Ovary (tissue), 9 donors: ENCODE measurements around the gene KCNK2. TPM values are rescaled to one million over a fixed set of nuclear protein-coding genes. Genes with fewer than 3 reads are reported as not detected.

Experiments
- DNase-seq, 5 donors: peaks; one replicate each; pipeline ENCODE4 v3.0.0-alpha.2; 2019 to 2020
- H3K27ac ChIP-seq, 2 donors: fragments of 200-600 bp; one replicate each; pipeline versions ENCODE4 v1.5.1 to v1.8.0; 2019 to 2022
- H3K27me3 ChIP-seq: fragments of 200-600 bp; one replicate; pipeline ENCODE4 v1.8.0; 2022
- H3K36me3 ChIP-seq: fragments of 200-600 bp; sonication (generic); one replicate; pipeline ENCODE4 v1.5.1; 2019
- H3K4me1 ChIP-seq: one replicate; pipeline ENCODE4 v1.8.1; 2013; ENCODE audit warnings: mild to moderate bottlenecking, moderate library complexity; ENCODE audit not compliant: insufficient read depth
- H3K4me3 ChIP-seq: fragments of 200-600 bp; sonication (generic); one replicate; pipeline ENCODE4 v1.5.1; 2017
- H3K9me3 ChIP-seq, 2 donors: fragments of 200-600 bp in 1 of 2; sonication (generic) in 1 of 2; one replicate each; pipeline versions ENCODE4 v1.5.1 to v1.8.1; 2013 to 2019; ENCODE audit warnings: mild to moderate bottlenecking in 1 of 2, moderate library complexity in 1 of 2
- EP300 ChIP-seq: sonication (generic); formaldehyde crosslinking; IDR thresholded peaks from one replicate; pipeline ENCODE4 v1.6.1; 2017; ENCODE audit warnings: antibody characterized with exemption
- POLR2A ChIP-seq: fragments of 450-650 bp; IDR thresholded peaks from one replicate; pipeline ENCODE4 v1.6.1; 2017; ENCODE audit warnings: antibody characterized with exemption, mild to moderate bottlenecking, moderate library complexity
- WGBS, 3 donors: extraction: QIAGEN DNeasy Blood & Tissue Kit in 1 of 3; methylation state at CpG; one replicate each; pipeline versions ENCODE4 v1.1.5 to v1.1.7; 2013 to 2017; 5-methylcytosine and 5-hydroxymethylcytosine counted together
- intact Hi-C, 4 donors: fragments of 100-400 bp; cut with DNase I; formaldehyde crosslinking; loops; one replicate each; pipeline versions ENCODE4 v1.11.0 to v1.15.1; 2022 to 2023
- polyA plus RNA-seq, 2 donors: library from polyadenylated mRNA; stranded (reverse); fragments of 200-250 nt in 1 of 2; fragments of 350-450 nt in 1 of 2; fragmentation: Illumina TruSeq in 1 of 2; extraction: RNeasy Lipid Tissue Mini Kit (QIAGEN cat#74804) in 1 of 2; gene quantifications; one replicate each; pipeline ENCODE4 v1.2.3, GENCODE V29; 2013 to 2014
- total RNA-seq, 7 donors: library from RNA; depleted of rRNA in 2 of 7; stranded (reverse); fragments of >200 nt in 2 of 7; fragmentation: NEBNext Ultra II Directional in 3 of 7; extraction: Animal tissue kit (Norgen Biotek cat#: 25700) in 3 of 7; gene quantifications; one replicate each; pipeline versions ENCODE4 v1.1.0 to v1.2.4, GENCODE V29; 2016 to 2023
- TF ChIP-seq, protein P1 (sequence below), 3 donors: fragments of 450-650 bp in 2 of 3; fragments of 200-600 bp in 1 of 3; IDR thresholded peaks; one replicate each; pipeline versions ENCODE4 v1.5.1 to v1.8.0; 2016 to 2022; ENCODE audit warnings: antibody characterized with exemption in 3 of 3, mild to moderate bottlenecking in 1 of 3
- donor health status: DM: no; HTN: no; CAD: no; lungs with moderate emphysema.
- donor health status: DM: no; HTN: no; CAD: no.
- donor health status: Bipolar disorder and iron deficiency.
- donor health status: DM: yes; HTN: yes; CAD: no.
- donor health status: DM: no; HTN: no; CAD: no.
- donor health status: DM: yes; HTN: yes; CAD: no.

The KCNK2 gene
- total and polyA plus RNA-seq, 9 donors = 0.36 to 13.0 (median 1.6) TPM

DNA sequence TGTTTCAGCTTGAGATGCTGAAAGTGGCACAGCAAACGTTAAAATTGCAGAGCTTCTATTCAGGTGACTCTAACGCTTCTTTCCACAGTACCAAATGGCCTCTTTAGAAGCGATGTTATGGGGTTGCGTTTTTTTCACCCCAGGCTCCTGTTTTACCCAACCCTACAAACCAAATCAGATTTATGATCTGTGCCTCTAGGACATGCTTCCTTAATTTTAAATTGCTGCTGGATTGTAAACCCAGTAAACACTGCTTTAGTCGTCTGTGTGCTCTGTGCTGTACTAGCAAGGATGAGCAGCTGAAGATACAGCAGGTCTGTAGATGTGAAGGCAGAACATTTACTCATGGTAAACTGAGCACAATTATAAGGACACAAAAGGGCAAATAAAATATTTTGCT, 13.0 kb downstream of the KCNK2 start:
- Histone ChIP-seq H3K9me3 (no peaks in the 10 kb centered on the region), H3K27me3 (no peaks in the 10 kb centered on the region), H3K27ac (no peak overlapping the region), H3K4me1 (no peaks in the 10 kb centered on the region), H3K4me3 (no peak overlapping the region), H3K36me3 (no peaks in the 10 kb centered on the region)
- DNase-seq = no peak
- TF ChIP-seq EP300 (no peak), POLR2A (no peak)
- TF ChIP-seq, protein P1, sequence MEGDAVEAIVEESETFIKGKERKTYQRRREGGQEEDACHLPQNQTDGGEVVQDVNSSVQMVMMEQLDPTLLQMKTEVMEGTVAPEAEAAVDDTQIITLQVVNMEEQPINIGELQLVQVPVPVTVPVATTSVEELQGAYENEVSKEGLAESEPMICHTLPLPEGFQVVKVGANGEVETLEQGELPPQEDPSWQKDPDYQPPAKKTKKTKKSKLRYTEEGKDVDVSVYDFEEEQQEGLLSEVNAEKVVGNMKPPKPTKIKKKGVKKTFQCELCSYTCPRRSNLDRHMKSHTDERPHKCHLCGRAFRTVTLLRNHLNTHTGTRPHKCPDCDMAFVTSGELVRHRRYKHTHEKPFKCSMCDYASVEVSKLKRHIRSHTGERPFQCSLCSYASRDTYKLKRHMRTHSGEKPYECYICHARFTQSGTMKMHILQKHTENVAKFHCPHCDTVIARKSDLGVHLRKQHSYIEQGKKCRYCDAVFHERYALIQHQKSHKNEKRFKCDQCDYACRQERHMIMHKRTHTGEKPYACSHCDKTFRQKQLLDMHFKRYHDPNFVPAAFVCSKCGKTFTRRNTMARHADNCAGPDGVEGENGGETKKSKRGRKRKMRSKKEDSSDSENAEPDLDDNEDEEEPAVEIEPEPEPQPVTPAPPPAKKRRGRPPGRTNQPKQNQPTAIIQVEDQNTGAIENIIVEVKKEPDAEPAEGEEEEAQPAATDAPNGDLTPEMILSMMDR (IDR thresholded peaks at IDR 0.05) = no peak
- intact Hi-C loops = no loop called here
- WGBS, 3 donors = 65 to 82% (median 71%) methylated on average over 5 of the region's 5 CpGs

DNA sequence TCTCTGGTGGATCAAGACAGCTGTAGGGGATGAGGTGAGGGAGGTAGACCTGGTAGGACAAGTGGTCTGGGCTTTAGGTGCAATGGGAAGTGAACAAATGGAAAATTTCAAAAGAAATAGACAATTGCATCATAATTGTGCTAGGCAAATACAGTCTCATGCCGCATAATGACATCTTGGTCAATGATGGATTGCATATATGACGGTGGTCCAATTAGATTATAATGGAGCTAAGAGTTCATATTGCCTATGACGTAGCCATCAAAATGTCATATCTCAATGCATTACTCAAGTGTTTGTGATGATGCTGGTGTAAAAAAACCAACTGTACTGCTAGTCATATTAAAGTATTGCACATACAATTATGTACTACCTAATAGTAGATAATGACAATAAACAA, 19.0 kb downstream of the KCNK2 start:
- TF ChIP-seq POLR2A = no peak
- TF ChIP-seq, protein P1 (IDR thresholded peaks at IDR 0.05) = no peak
- no peak for TF ChIP-seq EP300
- intact Hi-C loops = no loop called here
- Histone ChIP-seq H3K27ac (no peak overlapping the region), H3K27me3 (no peaks in the 10 kb centered on the region), H3K4me3 (no peak overlapping the region), H3K9me3 (no peaks in the 10 kb centered on the region), H3K4me1 (no peaks in the 10 kb centered on the region), H3K36me3 (no peaks in the 10 kb centered on the region)
- no peak for DNase-seq
- 60 to 84% (median 80%) methylated on average over 3 of the region's 3 CpGs for WGBS, 3 donors

DNA sequence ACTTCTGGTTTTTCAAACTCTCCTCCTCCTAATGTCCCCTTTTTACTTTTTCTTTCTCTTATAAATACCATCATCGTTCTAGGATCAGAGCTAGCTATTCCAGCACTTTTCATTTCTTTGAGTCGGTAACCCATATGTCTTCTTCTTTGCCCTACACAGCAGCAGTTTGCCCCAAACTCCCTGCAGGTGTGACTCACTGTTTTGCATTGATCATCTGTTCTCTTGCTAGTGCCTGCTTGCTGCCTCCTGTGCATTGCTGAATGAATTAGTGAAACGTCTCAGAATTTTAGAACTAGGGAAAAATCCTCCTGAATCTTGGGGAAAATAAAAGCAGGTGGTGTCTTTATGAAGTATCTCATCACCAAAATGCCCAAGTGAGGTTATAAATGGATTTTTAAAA, 21.7 kb downstream of the KCNK2 start:
- Histone ChIP-seq H3K27me3 (no peaks in the 10 kb centered on the region), H3K4me3 (no peak overlapping the region), H3K27ac (no peak overlapping the region), H3K36me3 (no peaks in the 10 kb centered on the region), H3K9me3 (no peaks in the 10 kb centered on the region), H3K4me1 (no peaks in the 10 kb centered on the region)
- DNase-seq = no peak
- intact Hi-C loops = no loop called here
- TF ChIP-seq POLR2A = no peak
- no peak for TF ChIP-seq EP300
- TF ChIP-seq, protein P1 (IDR thresholded peaks at IDR 0.05) = no peak
- 50 to 52% (median 52%) methylated on average over 3 of the region's 3 CpGs for WGBS, 3 donors

DNA sequence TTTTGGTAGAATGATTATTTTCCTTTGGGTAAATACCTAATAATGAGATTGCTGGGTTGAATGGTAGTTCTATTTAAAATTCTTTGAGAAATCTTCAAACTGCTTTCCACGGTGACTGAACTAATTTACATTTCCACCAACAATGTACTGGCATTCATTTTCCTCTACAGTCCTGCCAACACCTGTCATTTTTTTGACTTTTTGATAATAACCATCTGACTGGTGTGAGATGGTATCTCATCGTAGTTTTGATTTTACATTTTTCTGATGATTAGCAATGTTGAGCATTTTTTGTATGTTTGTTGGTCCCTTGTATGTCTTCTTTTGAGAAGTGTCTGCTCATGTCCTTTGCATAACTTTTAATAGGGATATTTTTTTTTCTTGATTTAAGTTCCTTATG, 23.5 kb downstream of the KCNK2 start:
- no peaks in the 10 kb centered on the region for H3K9me3 ChIP-seq
- H3K36me3 ChIP-seq = no peaks in the 10 kb centered on the region
- H3K27ac ChIP-seq = no peak overlapping the region
- no peaks in the 10 kb centered on the region for H3K4me1 ChIP-seq
- WGBS, 3 donors = 86 to 91% (median 89%) methylated on average over 2 of the region's 2 CpGs
- no peaks in the 10 kb centered on the region for H3K27me3 ChIP-seq
- no peak for DNase-seq
- TF ChIP-seq, protein P1 (IDR thresholded peaks at IDR 0.05) = no peak
- TF ChIP-seq POLR2A (no peak), EP300 (no peak)
- H3K4me3 ChIP-seq = no peak overlapping the region
- intact Hi-C loops = no loop called here

DNA sequence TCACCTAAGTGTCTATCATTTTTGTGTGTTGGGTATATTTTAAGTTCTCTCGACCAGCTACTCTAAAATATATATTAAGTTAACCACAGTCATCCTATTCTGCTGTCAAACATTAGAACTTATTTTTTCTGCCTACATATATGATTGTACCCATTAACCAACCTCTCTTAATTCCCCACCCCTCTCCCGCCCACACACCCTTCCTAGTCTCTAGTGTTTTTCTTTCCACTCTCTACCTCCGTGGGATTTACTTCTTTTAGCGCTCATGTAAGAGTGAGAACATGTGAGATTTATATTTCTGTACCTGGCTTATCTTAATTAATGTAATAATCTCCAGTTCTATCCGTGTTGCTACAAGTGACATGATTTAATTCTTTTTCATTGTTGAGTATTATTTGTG, 26.6 kb downstream of the KCNK2 start:
- intact Hi-C loops = no loop called here
- WGBS, 3 donors = 47 to 53% (median 51%) methylated on average over 5 of the region's 5 CpGs
- no peaks in the 10 kb centered on the region for H3K36me3 ChIP-seq
- H3K4me3 ChIP-seq = no peak overlapping the region
- no peaks in the 10 kb centered on the region for H3K9me3 ChIP-seq
- no peak for DNase-seq
- H3K27ac ChIP-seq = no peak overlapping the region
- H3K4me1 ChIP-seq = no peaks in the 10 kb centered on the region
- H3K27me3 ChIP-seq = no peaks in the 10 kb centered on the region
- TF ChIP-seq EP300 (no peak), POLR2A (no peak)
- TF ChIP-seq, protein P1 (IDR thresholded peaks at IDR 0.05) = no peak
